Activated T-helper 2 cell treated with anti-CD3 and anti-CD28 coated beads, Interferon-gamma antibody, Interleukin-2, Interleukin-4, amounts not matched to agents 10 μg/mL and 5 μg/mL and 100 μg/mL, durations not matched to agents 14 hours and 24 hours and 36 hours (primary cell): Measurements from ENCODE around the gene CPLX3. TPM values are rescaled to one million over a fixed set of nuclear protein-coding genes. Genes with fewer than 3 reads are reported as not detected.

Experiments
- DNase-seq: peaks from one replicate; pipeline ENCODE4 v3.0.0; 2021; ENCODE audit warnings: low spot score
- H3K27ac Mint-ChIP-seq: one replicate; pipeline ENCODE4 v1.8.0; 2021; ENCODE audit warnings: mixed read lengths
- H3K27me3 Mint-ChIP-seq: one replicate; pipeline ENCODE4 v1.8.0; 2021; ENCODE audit warnings: low read depth, mixed read lengths
- H3K36me3 Mint-ChIP-seq: one replicate; pipeline ENCODE4 v1.8.0; 2021; ENCODE audit warnings: low read depth, mixed read lengths
- H3K4me1 Mint-ChIP-seq: one replicate; pipeline ENCODE4 v1.8.0; 2021; ENCODE audit warnings: low read depth, mixed read lengths
- H3K4me3 Mint-ChIP-seq: one replicate; pipeline ENCODE4 v1.8.0; 2021; ENCODE audit warnings: low read depth, mild to moderate bottlenecking, moderate library complexity, mixed read lengths
- H3K9me3 Mint-ChIP-seq: one replicate; pipeline ENCODE4 v1.8.0; 2021; ENCODE audit warnings: mixed read lengths
- intact Hi-C: fragments of 100-400 bp; cut with micrococcal nuclease; formaldehyde crosslinking; loops from one replicate; pipeline ENCODE4 v1.15.1; 2023
- total RNA-seq: library from RNA; stranded (reverse); gene quantifications from 2 replicates; pipeline ENCODE4 v1.2.3, GENCODE V29; 2022

CPLX3 gene
- total RNA-seq, 1 donor from 2014 or later = 0.16 TPM

- peak overlapping the region; percentile 16 for H3K27ac Mint-ChIP-seq
- H3K27me3 Mint-ChIP-seq = no peaks in the 10 kb centered on the region
- peaks cover 36% of the 10 kb centered on the region for H3K4me1 Mint-ChIP-seq
- intact Hi-C loops = loop anchor here (5.0 kb wide), 1 partner anchor 96 kb away; the partner anchor contains the start of gene COX5A
- H3K9me3 Mint-ChIP-seq = no peaks in the 10 kb centered on the region
- peaks cover 32% of the 10 kb centered on the region for H3K36me3 Mint-ChIP-seq
- no peak for DNase-seq
- H3K4me3 Mint-ChIP-seq = peak overlapping the region; percentile 71
Observed at GRCh38 chr15:74840851-74841775, 14.7 kb downstream of the CPLX3 start.

- Mint-ChIP-seq H3K9me3 (no peaks in the 10 kb centered on the region), H3K4me3 (peak overlapping the region; percentile 89), H3K27ac (peak overlapping the region; percentile 26), H3K36me3 (peaks cover 31% of the 10 kb centered on the region), H3K4me1 (peaks cover 38% of the 10 kb centered on the region), H3K27me3 (no peaks in the 10 kb centered on the region)
- DNase-seq = no peak
- intact Hi-C loops = loop anchor here (2.0 to 5.0 kb wide), 2 partner anchors 71 to 95 kb away; partner anchors contain the start of gene COX5A
Observed at GRCh38 chr15:74841891-74842373, 15.5 kb downstream of the CPLX3 start.

- DNase-seq = peak; percentile 91
- peaks cover 38% of the 10 kb centered on the region for H3K36me3 Mint-ChIP-seq
- H3K4me1 Mint-ChIP-seq = peaks cover 38% of the 10 kb centered on the region
- H3K27me3 Mint-ChIP-seq = no peaks in the 10 kb centered on the region
- no peaks in the 10 kb centered on the region for H3K9me3 Mint-ChIP-seq
- H3K27ac Mint-ChIP-seq = peak within 1 kb of the TSS; percentile 92
- H3K4me3 Mint-ChIP-seq = peak within 1 kb of the TSS; percentile 89
- intact Hi-C loops = loop anchor here (2.0 to 5.0 kb wide), 2 partner anchors 72 to 94 kb away; partner anchors contain the start of gene COX5A
Observed at GRCh38 chr15:74842581-74843444, 16.4 kb downstream of the CPLX3 start, which contains the start of gene ULK3. Gene ULK3 (minus strand): TSS chr15:74843156. CDS start chr15:74843105, 51 bp downstream.

GRCh38 chr15:74843445-74843828 lies 17.0 kb downstream of the CPLX3 start:
- Mint-ChIP-seq H3K27me3 (no peaks in the 10 kb centered on the region), H3K36me3 (peaks cover 43% of the 10 kb centered on the region), H3K4me1 (peaks cover 38% of the 10 kb centered on the region), H3K9me3 (no peaks in the 10 kb centered on the region), H3K27ac (peak overlapping the region; percentile 92), H3K4me3 (peak overlapping the region; percentile 81)
- DNase-seq = no peak
- intact Hi-C loops = loop anchor here (2.0 to 5.0 kb wide), 2 partner anchors 73 to 94 kb away; partner anchors contain the start of gene COX5A

- H3K36me3 Mint-ChIP-seq = peaks cover 48% of the 10 kb centered on the region
- H3K4me3 Mint-ChIP-seq = peak overlapping the region; percentile 81
- no peaks in the 10 kb centered on the region for H3K27me3 Mint-ChIP-seq
- no peaks in the 10 kb centered on the region for H3K9me3 Mint-ChIP-seq
- H3K27ac Mint-ChIP-seq = peak overlapping the region; percentile 92
- intact Hi-C loops = loop anchor here (2.0 to 5.0 kb wide), 6 partner anchors 55 to 107 kb away; partner anchors contain the start of gene COX5A
- peaks cover 38% of the 10 kb centered on the region for H3K4me1 Mint-ChIP-seq
- DNase-seq = no peak
Observed at GRCh38 chr15:74843891-74844299, 17.5 kb downstream of the CPLX3 start.

- Mint-ChIP-seq H3K27ac (peak overlapping the region; percentile 92), H3K4me1 (peaks cover 38% of the 10 kb centered on the region), H3K36me3 (peaks cover 50% of the 10 kb centered on the region), H3K27me3 (no peaks in the 10 kb centered on the region), H3K9me3 (no peaks in the 10 kb centered on the region), H3K4me3 (peak overlapping the region; percentile 18)
- DNase-seq = no peak
- intact Hi-C loops = loop anchor here (1.0 to 5.0 kb wide), 7 partner anchors 29 to 106 kb away; partner anchors contain the start of genes COX5A and SCAMP2
Observed at GRCh38 chr15:74844319-74845207, 18.1 kb downstream of the CPLX3 start.

- DNase-seq = peak; percentile 60
- intact Hi-C loops = loop anchor here (1.0 to 2.0 kb wide), 6 partner anchors 28 to 106 kb away; partner anchors contain the start of gene SCAMP2
- Mint-ChIP-seq H3K4me3 (peak overlapping the region; percentile 18), H3K9me3 (no peaks in the 10 kb centered on the region), H3K4me1 (peaks cover 38% of the 10 kb centered on the region), H3K36me3 (peaks cover 51% of the 10 kb centered on the region), H3K27me3 (no peaks in the 10 kb centered on the region), H3K27ac (peak overlapping the region; percentile 92)
Observed at GRCh38 chr15:74845208-74845568, 18.8 kb downstream of the CPLX3 start.

GRCh38 chr15:74845581-74845980 lies 19.2 kb downstream of the CPLX3 start:
- intact Hi-C loops = loop anchor here (1.0 to 2.0 kb wide), 6 partner anchors 28 to 105 kb away; partner anchors contain the start of gene SCAMP2
- Mint-ChIP-seq H3K36me3 (peaks cover 51% of the 10 kb centered on the region), H3K4me1 (peaks cover 38% of the 10 kb centered on the region), H3K9me3 (no peaks in the 10 kb centered on the region), H3K27me3 (no peaks in the 10 kb centered on the region), H3K4me3 (peak overlapping the region; percentile 18), H3K27ac (peak overlapping the region; percentile 92)
- DNase-seq = no peak

GRCh38 chr15:74847432-74847831 lies 21.0 kb downstream of the CPLX3 start:
- Mint-ChIP-seq H3K9me3 (no peaks in the 10 kb centered on the region), H3K36me3 (peaks cover 54% of the 10 kb centered on the region), H3K27ac (no peak overlapping the region), H3K4me1 (peaks cover 24% of the 10 kb centered on the region), H3K4me3 (no peak overlapping the region), H3K27me3 (no peaks in the 10 kb centered on the region)
- DNase-seq = no peak
- intact Hi-C loops = no loop called here

- no peak overlapping the region for H3K4me3 Mint-ChIP-seq
- peaks cover 55% of the 10 kb centered on the region for H3K36me3 Mint-ChIP-seq
- H3K27me3 Mint-ChIP-seq = no peaks in the 10 kb centered on the region
- no peak overlapping the region for H3K27ac Mint-ChIP-seq
- no peaks in the 10 kb centered on the region for H3K9me3 Mint-ChIP-seq
- intact Hi-C loops = no loop called here
- DNase-seq = no peak
- peaks cover 9% of the 10 kb centered on the region for H3K4me1 Mint-ChIP-seq
Observed at GRCh38 chr15:74850393-74850792, 24.0 kb downstream of the CPLX3 start.

- intact Hi-C loops = no loop called here
- DNase-seq = no peak
- no peaks in the 10 kb centered on the region for H3K9me3 Mint-ChIP-seq
- H3K36me3 Mint-ChIP-seq = peaks cover 47% of the 10 kb centered on the region
- no peak overlapping the region for H3K4me3 Mint-ChIP-seq
- H3K4me1 Mint-ChIP-seq = peaks cover 7% of the 10 kb centered on the region
- no peak overlapping the region for H3K27ac Mint-ChIP-seq
- H3K27me3 Mint-ChIP-seq = no peaks in the 10 kb centered on the region
Observed at GRCh38 chr15:74851960-74852359, 25.5 kb downstream of the CPLX3 start.
